HL-60 (cell line): Measurements from ENCODE around the gene DUS1L.
A peak's percentile ranks its signal among the peaks of the same experiment; 100 is the strongest.

ENCODE experiments used
- DNase-seq, 2 experiments: peaks; one replicate each; pipeline ENCODE4 v3.0.0-alpha.2; 2010 to 2020; ENCODE audit warnings: low read depth in 1 of 2, low spot score in 1 of 2
- H3K27ac ChIP-seq: fragments of 250-450 bp; sonication (Bioruptor Pico); replicated peaks from 2 replicates; pipeline ENCODE4 v1.5.1; 2020; ENCODE audit warnings: mild to moderate bottlenecking, moderate library complexity
- H3K27me3 ChIP-seq: fragments of 250-450 bp; sonication (Bioruptor Pico); 2 replicates; pipeline ENCODE4 v1.5.1; 2021; ENCODE audit warnings: mild to moderate bottlenecking, moderate library complexity; ENCODE audit not compliant: insufficient read depth, poor library complexity, severe bottlenecking
- H3K4me3 ChIP-seq: replicated peaks from 2 replicates; pipeline ENCODE4 v1.5.1; 2011; ENCODE audit warnings: mild to moderate bottlenecking, control low read depth, low read length; ENCODE audit not compliant: insufficient read depth
- GABPA ChIP-seq: IDR thresholded peaks from 2 replicates; pipeline ENCODE4 v1.6.1; 2012; ENCODE audit warnings: low read depth
- POLR2AphosphoS5 ChIP-seq: IDR thresholded peaks from 2 replicates; pipeline ENCODE4 v1.6.1; 2012; ENCODE audit warnings: low read depth
- SPI1 ChIP-seq: IDR thresholded peaks from 2 replicates; pipeline ENCODE4 v1.6.1; 2012; ENCODE audit warnings: low read depth, mild to moderate bottlenecking, borderline replicate concordance
- TF ChIP-seq, protein P1 (sequence below): IDR thresholded peaks from 2 replicates; pipeline ENCODE4 v1.6.1; 2012; ENCODE audit warnings: low read depth; ENCODE audit not compliant: insufficient replicate concordance
- TF ChIP-seq, protein P2 (sequence below): IDR thresholded peaks from one replicate; pipeline ENCODE4 v1.5.1; 2011; ENCODE audit warnings: low read length, control low read depth, inconsistent platforms; ENCODE audit not compliant: insufficient read depth

DUS1L gene

DNA sequence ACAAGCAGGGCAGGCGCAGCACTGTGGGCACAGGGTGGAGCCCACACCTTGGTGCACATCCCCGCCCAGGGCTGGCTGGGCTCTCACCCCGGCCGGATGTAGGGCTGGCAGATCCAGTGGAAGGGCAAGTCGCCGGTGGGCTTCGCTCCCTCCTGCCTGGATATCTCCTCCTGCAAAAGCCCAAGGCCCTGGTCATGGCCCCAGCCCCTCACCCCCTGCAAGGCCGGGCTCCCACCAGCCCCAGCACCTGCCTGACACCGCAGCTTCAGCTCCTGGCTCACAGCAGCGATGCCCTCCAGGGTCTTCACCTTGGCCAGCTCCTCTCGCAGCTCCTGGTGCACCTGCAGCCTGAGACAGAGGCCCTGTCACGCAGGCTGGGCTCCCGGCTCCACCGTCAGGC is 5.0 kb downstream of the DUS1L start:
- Histone ChIP-seq H3K27ac (no peak overlapping the region), H3K27me3 (no peaks in the 10 kb centered on the region), H3K4me3 (no peak overlapping the region)
- TF ChIP-seq, protein P1, sequence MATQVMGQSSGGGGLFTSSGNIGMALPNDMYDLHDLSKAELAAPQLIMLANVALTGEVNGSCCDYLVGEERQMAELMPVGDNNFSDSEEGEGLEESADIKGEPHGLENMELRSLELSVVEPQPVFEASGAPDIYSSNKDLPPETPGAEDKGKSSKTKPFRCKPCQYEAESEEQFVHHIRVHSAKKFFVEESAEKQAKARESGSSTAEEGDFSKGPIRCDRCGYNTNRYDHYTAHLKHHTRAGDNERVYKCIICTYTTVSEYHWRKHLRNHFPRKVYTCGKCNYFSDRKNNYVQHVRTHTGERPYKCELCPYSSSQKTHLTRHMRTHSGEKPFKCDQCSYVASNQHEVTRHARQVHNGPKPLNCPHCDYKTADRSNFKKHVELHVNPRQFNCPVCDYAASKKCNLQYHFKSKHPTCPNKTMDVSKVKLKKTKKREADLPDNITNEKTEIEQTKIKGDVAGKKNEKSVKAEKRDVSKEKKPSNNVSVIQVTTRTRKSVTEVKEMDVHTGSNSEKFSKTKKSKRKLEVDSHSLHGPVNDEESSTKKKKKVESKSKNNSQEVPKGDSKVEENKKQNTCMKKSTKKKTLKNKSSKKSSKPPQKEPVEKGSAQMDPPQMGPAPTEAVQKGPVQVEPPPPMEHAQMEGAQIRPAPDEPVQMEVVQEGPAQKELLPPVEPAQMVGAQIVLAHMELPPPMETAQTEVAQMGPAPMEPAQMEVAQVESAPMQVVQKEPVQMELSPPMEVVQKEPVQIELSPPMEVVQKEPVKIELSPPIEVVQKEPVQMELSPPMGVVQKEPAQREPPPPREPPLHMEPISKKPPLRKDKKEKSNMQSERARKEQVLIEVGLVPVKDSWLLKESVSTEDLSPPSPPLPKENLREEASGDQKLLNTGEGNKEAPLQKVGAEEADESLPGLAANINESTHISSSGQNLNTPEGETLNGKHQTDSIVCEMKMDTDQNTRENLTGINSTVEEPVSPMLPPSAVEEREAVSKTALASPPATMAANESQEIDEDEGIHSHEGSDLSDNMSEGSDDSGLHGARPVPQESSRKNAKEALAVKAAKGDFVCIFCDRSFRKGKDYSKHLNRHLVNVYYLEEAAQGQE: no peak
- TF ChIP-seq, protein P2, sequence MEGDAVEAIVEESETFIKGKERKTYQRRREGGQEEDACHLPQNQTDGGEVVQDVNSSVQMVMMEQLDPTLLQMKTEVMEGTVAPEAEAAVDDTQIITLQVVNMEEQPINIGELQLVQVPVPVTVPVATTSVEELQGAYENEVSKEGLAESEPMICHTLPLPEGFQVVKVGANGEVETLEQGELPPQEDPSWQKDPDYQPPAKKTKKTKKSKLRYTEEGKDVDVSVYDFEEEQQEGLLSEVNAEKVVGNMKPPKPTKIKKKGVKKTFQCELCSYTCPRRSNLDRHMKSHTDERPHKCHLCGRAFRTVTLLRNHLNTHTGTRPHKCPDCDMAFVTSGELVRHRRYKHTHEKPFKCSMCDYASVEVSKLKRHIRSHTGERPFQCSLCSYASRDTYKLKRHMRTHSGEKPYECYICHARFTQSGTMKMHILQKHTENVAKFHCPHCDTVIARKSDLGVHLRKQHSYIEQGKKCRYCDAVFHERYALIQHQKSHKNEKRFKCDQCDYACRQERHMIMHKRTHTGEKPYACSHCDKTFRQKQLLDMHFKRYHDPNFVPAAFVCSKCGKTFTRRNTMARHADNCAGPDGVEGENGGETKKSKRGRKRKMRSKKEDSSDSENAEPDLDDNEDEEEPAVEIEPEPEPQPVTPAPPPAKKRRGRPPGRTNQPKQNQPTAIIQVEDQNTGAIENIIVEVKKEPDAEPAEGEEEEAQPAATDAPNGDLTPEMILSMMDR: no peak
- no peak for TF ChIP-seq GABPA
- no peak for TF ChIP-seq SPI1
- no peak for TF ChIP-seq POLR2AphosphoS5
- no peak for DNase-seq

DNA sequence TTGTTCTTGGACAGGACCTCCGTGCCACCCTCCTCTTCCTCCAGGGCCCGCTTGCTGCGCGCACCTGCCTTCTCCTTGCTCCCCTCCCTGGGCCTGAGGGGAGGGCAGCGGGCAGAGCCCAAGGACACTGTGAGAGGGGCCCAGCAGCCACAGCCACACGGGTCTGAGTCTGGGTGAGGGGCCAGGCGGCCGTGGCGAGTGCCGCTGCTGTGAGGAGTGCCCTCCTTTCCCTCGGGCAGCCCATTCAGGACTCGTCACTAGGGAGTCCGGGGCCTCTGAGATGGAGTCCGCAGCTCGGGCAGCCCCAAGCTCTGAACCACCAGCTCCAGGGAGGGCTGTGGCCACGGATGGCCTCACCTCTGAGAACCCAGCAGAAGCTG is 5.6 kb downstream of the DUS1L start:
- H3K4me3 ChIP-seq: no peak overlapping the region
- H3K27ac ChIP-seq: no peak overlapping the region
- no peaks in the 10 kb centered on the region for H3K27me3 ChIP-seq
- DNase-seq: no peak
- TF ChIP-seq SPI1: no peak
- TF ChIP-seq, protein P1: no peak
- TF ChIP-seq POLR2AphosphoS5: no peak
- no peak for TF ChIP-seq GABPA
- TF ChIP-seq, protein P2: no peak

DNA sequence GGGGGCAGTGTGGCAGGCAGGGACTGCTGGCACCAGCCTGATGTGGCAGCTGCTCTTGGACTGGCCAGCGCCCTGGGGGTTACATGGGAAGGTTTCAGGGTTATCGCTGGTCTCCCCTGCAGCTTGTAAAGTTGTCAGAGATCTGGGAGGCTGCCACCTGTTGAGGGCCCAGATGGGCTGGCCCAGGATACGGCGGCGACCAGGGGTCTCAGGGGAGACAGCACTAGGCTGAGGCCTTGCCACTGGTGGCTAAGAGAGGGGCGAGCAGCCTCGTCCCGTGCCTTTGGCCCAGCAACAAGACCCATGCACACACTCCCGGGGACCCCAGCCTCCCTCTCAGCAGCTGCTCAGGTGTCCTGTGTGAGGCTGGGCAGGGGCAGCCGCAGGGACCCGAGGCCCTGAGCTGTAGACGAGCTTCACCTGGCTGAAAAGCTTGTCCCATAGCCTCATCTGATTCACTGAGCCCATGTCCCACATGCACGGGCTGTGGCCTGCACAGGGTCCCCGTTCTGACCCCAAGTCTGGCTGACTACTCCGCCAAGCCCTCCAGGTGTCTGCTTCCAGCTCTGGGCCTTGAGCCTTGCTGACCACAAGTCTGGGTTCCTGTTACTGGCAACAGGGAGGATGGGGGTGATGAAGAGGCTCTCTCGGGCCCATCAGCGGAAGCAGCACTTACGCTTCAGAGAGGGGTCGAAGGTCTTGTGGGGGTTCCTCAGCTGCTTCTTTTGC is 6.2 kb downstream of the DUS1L start:
- no peak overlapping the region for H3K4me3 ChIP-seq

More for the DNA sequence above, 6.2 kb downstream of the DUS1L start:
- Histone ChIP-seq H3K27ac (no peak overlapping the region), H3K27me3 (no peaks in the 10 kb centered on the region)
- DNase-seq: no peak
- peak; percentile 39; the same call in 1 of the 2 replicates for TF ChIP-seq POLR2AphosphoS5
- TF ChIP-seq, protein P2: no peak
